Measurements from ENCODE around the gene SERP1.

Gene SERP1

DNA sequence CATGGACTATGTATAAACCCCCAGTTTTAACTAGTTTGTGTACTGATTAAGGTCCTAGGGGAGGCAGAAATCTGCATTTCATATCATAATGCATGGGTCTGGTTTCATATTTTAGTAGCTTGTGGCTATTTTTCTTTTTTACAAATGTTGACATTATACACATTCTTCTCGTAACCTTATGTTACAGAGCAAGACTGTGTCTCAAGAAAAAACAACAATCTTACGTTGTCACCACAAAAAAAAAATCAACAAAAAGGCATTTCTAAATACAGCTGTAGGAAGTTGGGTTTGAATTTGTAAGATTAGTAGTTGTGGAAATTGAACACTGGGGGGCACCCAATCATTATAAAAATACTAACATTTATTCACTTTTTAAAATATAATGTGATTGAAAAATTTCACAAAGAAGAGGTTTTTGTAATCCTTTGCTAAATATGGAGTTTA is 17.9 kb downstream of the SERP1 start:
- in situ Hi-C loops (cut with MboI; ENCODE audit: low pct_unique_long_range_greater_than_20kb, low sequenced_read_pairs, unreplicated experiment), result loop anchor here (25.0 kb wide), 2 partner anchors 334 to 609 kb away; no protein-coding TSS in a partner anchor
- TF ChIP-seq, protein P1, sequence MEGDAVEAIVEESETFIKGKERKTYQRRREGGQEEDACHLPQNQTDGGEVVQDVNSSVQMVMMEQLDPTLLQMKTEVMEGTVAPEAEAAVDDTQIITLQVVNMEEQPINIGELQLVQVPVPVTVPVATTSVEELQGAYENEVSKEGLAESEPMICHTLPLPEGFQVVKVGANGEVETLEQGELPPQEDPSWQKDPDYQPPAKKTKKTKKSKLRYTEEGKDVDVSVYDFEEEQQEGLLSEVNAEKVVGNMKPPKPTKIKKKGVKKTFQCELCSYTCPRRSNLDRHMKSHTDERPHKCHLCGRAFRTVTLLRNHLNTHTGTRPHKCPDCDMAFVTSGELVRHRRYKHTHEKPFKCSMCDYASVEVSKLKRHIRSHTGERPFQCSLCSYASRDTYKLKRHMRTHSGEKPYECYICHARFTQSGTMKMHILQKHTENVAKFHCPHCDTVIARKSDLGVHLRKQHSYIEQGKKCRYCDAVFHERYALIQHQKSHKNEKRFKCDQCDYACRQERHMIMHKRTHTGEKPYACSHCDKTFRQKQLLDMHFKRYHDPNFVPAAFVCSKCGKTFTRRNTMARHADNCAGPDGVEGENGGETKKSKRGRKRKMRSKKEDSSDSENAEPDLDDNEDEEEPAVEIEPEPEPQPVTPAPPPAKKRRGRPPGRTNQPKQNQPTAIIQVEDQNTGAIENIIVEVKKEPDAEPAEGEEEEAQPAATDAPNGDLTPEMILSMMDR (IDR thresholded peaks at IDR 0.05; ENCODE audit: extremely low read depth, insufficient read depth, missing control alignments), result peak; percentile 33
- peak; percentile 27 for DNase-seq (ENCODE audit: low spot score)

DNA sequence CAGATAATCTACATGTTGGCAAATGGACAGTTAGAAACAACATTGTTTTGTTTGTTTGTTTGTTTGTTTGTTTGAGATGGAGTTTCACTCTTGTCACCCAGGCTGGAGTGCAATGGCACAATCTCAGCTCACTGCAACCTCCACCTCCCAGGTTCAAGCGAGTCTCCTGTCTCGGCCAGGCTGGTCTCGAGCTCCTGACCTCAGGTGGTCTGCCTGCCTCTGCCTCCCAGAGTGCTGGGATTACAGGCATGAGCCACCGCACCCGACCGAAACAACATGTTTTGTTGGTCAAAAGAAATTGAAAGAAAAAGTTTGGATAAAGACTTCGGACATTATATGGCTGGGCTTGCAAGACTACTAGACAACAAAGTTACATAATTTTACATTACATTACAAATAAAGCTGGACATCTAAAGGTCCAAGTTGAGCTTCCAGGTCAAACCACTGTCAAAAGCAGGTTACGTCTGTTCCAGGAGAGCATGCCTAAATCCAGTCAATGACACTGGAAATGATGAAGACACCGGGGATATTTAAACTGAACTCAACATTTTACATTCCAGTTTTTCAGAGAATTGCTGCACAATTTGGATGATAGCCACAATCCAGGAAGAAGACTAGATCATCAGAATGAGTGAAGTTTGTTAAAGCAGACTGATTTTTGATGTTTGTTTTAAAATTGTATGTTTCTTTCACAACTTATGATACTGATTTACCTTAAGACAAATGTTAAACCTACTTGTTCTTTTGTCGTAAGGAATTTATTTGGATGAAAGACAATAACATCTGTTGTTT is 18.6 kb downstream of the SERP1 start:
- in situ Hi-C loops (cut with MboI; ENCODE audit: low pct_unique_long_range_greater_than_20kb, low sequenced_read_pairs, unreplicated experiment), result loop anchor here (25.0 kb wide), 2 partner anchors 335 to 610 kb away; no protein-coding TSS in a partner anchor
- TF ChIP-seq, protein P1 (IDR thresholded peaks at IDR 0.05; ENCODE audit: extremely low read depth, insufficient read depth, missing control alignments), result no peak
- no peak for DNase-seq (ENCODE audit: low spot score)

DNA sequence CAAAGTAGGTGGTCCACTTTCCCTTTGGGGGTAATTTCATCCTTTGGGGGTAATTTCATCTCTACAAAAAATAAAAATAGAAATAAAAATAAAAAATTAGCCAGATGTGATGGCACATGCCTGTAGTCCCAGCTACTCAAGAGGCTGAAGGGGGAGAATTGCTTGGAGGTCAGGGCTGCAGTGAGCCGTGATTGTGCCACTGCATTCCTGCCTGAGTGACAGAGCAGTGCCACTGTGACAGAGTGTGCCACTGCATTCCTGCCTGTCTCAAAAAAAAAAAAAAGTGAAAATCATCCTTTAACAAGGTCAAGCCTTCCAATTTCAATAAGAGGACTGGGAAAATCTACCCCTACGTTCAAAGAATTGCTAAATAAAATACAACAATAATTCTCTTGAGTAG is 22.8 kb downstream of the SERP1 start:
- no peak for DNase-seq (ENCODE audit: low spot score)
- in situ Hi-C loops (cut with MboI; ENCODE audit: low pct_unique_long_range_greater_than_20kb, low sequenced_read_pairs, unreplicated experiment), result loop anchor here (25.0 kb wide), 1 partner anchor 586 kb away; no protein-coding TSS in a partner anchor
- TF ChIP-seq, protein P1 (IDR thresholded peaks at IDR 0.05; ENCODE audit: extremely low read depth, insufficient read depth, missing control alignments), result no peak

DNA sequence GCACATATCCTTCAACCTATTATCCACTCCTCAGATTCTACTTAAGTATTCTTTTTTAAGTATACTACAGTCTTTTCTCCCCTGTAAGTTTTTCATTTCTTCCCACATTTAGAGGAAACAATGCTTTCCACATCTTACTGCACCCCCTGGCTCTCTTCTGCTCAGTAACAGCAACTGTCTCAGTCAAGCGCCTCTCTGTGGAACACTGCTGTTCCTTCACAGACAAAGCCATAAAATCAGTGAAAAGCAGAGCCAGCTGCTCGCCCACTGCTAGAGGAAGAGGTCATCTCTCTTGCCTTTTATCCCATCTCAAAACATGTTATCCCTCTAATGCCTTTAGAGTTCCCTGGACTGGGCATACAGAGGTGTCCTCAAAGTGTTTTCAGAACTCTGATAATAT is 24.8 kb downstream of the SERP1 start:
- no peak for DNase-seq (ENCODE audit: low spot score)
- in situ Hi-C loops (cut with MboI; ENCODE audit: low pct_unique_long_range_greater_than_20kb, low sequenced_read_pairs, unreplicated experiment), result loop anchor here (25.0 kb wide), 1 partner anchor 584 kb away; no protein-coding TSS in a partner anchor
- TF ChIP-seq, protein P1 (IDR thresholded peaks at IDR 0.05; ENCODE audit: extremely low read depth, insufficient read depth, missing control alignments), result no peak

DNA sequence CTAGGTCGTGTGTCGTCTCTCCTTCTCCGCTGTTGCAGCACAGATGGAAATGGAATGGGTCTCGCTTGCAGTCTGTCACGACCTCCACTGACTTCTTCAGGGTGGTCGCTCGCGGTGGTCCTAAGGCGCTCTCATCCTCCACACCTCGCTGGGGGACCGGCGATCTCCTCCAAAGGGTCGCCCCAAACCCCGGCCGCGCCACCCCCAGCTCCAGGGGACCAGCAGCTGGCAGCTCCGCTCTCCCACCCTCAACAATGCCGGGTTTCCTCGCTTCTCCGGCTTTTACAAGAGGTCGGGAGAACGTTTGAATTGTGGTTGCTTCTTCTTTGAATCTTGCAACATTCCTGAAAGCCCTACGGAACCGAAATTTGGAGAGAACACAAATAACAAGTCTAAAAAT is 25.9 kb downstream of the SERP1 start:
- TF ChIP-seq, protein P1 (IDR thresholded peaks at IDR 0.05; ENCODE audit: extremely low read depth, insufficient read depth, missing control alignments), result no peak
- in situ Hi-C loops (cut with MboI; ENCODE audit: low pct_unique_long_range_greater_than_20kb, low sequenced_read_pairs, unreplicated experiment), result loop anchor here (25.0 kb wide), 1 partner anchor 583 kb away; no protein-coding TSS in a partner anchor
- no peak for DNase-seq (ENCODE audit: low spot score)

DNA sequence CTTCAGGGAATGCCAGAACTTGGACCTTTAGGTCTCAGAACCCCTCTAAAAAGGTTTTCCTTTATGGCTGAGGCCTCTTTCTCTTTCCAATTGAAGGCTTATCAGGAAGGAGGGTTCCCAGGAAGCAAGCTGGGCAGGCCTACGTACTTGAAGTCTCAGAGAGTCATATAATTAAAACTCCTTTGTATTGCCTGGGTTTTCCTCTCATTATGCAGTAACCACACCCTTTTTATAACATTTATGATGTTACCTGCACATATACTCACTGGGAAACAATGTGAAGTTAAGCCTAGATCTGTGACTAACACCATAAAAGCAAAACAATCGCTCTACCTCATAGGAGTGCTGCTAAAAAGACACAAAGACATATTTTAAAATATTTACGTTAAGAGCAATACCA is 27.3 kb downstream of the SERP1 start:
- DNase-seq (ENCODE audit: low spot score), result no peak
- in situ Hi-C loops (cut with MboI; ENCODE audit: low pct_unique_long_range_greater_than_20kb, low sequenced_read_pairs, unreplicated experiment), result loop anchor here (25.0 kb wide), 1 partner anchor 582 kb away; no protein-coding TSS in a partner anchor
- TF ChIP-seq, protein P1 (IDR thresholded peaks at IDR 0.05; ENCODE audit: extremely low read depth, insufficient read depth, missing control alignments), result no peak
